ENCODE data around the gene PDE3B.
"Not testable (repeated sequence)": the region's sequence is repeated elsewhere in the genome, so short reads cannot be mapped to it uniquely, and the experiment has no call there.

Gene PDE3B

DNA sequence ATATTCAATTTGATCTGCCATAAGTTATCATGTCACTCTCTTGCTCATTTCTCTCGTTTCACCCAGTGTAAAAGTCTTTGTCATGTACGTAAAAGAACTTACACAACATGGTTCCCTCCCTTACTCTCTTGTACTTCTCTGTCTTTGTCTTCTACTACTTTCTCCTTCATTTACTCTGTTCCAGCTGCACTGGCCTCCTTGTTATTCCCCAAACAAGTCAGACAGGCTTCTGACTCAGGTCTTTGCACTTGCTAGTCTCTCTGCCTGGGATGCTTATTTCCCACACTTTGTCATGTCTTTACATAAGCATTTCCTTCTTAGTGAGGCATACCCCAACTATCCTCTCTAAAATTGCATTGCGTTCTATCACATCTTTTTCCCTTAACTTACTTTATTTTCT is 131.1 kb downstream of the PDE3B start:
- no peak for DNase-seq (ENCODE audit: extremely low read depth, low read depth)
- TF ChIP-seq, protein P1, sequence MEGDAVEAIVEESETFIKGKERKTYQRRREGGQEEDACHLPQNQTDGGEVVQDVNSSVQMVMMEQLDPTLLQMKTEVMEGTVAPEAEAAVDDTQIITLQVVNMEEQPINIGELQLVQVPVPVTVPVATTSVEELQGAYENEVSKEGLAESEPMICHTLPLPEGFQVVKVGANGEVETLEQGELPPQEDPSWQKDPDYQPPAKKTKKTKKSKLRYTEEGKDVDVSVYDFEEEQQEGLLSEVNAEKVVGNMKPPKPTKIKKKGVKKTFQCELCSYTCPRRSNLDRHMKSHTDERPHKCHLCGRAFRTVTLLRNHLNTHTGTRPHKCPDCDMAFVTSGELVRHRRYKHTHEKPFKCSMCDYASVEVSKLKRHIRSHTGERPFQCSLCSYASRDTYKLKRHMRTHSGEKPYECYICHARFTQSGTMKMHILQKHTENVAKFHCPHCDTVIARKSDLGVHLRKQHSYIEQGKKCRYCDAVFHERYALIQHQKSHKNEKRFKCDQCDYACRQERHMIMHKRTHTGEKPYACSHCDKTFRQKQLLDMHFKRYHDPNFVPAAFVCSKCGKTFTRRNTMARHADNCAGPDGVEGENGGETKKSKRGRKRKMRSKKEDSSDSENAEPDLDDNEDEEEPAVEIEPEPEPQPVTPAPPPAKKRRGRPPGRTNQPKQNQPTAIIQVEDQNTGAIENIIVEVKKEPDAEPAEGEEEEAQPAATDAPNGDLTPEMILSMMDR (IDR thresholded peaks at IDR 0.05; ENCODE audit: low read depth, low read length), result no peak

DNA sequence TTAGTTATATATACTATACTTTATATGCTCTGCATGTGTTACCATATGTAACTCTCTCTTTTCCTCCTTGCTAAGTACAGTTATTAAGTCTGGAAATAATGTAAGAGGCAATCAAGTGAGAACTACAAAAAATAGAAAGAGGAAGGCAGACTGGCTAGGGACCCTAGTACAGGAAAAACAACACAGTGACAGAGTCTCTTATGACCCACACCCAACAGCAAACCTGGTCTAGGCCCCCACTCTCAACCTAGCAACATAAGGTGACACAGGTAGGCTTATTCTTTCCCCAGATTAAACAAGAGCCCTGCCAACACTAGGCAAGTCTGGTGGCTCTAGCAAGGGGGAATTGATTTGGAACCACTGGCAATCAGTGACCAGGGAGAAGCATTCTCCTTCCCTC is 132.3 kb downstream of the PDE3B start:
- DNase-seq (ENCODE audit: extremely low read depth, low read depth), result no peak
- TF ChIP-seq, protein P1 (IDR thresholded peaks at IDR 0.05; ENCODE audit: low read depth, low read length), result no peak

DNA sequence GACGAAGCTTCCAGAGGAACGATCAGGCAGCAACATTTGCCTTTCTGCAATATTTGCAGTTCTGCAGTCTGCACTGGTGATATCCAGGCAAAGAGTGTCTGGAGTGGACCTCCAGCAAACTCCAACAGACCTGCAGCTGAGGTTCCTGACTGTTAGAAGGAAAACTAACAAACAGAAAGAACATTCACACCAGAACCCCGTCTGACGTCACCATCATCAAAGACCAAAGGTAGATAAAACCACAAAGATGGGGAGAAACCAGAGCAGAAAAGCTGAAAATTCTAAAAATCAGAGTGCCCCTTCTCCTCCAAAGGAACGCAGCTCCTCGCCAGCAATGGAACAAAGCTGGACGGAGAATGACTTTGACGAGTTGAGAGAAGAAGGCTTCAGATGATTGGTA is 134.9 kb downstream of the PDE3B start:
- not testable (repeated sequence) for DNase-seq (ENCODE audit: extremely low read depth, low read depth)

DNA sequence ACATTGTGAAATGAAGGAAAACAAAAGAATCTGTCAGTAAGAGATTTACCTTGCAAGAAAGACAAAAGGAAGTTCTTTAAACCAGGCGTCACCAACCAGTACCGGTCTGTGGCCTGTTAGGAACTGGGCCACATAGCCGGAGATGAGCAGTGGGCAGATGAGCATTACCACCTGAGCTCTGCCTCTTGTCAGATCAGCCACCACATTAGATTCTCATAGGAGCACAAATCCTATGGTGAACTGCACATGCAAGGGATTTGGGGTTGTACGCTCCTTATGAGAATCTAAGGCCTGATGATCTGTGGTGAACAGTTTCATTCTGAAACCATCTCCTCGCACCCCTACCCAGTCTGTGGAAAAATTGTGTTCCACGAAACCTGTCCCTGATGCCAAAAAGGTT is 140.2 kb downstream of the PDE3B start:
- TF ChIP-seq, protein P1 (IDR thresholded peaks at IDR 0.05; ENCODE audit: low read depth, low read length), result no peak
- DNase-seq (ENCODE audit: extremely low read depth, low read depth), result no peak

DNA sequence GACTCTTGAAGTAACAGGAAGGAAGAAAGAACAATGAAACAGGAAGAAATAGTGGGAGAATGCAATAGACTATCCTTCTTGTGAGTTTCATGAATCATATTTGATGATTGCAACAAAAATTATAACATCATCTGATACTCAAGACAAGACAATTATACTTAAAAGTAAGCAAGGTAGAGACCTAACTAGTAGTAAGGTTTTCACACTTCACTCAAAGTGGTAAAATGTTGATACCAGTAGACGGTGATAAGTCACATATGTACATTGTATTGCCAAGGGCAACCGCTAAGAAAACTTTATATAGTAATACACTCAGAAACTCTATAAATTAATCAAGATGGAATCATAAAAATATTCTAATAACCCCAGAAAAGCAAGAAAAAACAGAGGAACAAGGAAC is 140.6 kb downstream of the PDE3B start:
- DNase-seq (ENCODE audit: extremely low read depth, low read depth), result no peak
- TF ChIP-seq, protein P1 (IDR thresholded peaks at IDR 0.05; ENCODE audit: low read depth, low read length), result no peak

DNA sequence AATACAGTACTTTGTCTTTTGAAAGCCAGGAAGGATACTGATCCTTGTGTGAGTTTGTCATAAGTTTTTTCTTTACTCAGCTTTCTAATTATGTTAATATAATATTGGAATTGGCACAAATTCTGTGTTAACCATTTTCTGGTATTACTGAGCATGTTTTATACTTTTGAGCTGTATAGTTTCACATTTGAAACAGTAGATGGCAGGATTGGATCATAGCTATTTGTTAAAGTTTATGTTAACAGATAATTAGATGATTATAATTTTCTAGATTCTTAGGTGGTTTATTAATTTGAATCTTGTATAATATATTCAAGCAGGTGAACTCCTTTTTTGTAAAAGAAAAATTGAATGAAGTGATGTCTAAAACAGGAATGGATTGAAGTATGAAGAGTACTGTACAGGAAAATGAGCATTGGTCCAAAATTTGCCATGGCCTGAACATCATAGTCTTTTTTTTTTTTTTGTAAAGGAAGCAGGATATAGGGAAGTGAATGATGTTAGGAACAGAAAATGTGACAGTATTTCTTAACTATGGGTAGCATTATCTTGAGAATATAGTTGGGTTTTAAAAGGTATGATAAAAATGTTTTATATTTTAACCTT is 146.4 kb downstream of the PDE3B start:
- TF ChIP-seq, protein P1 (IDR thresholded peaks at IDR 0.05; ENCODE audit: low read depth, low read length), result peak; percentile 47
- DNase-seq (ENCODE audit: extremely low read depth, low read depth), result no peak

DNA sequence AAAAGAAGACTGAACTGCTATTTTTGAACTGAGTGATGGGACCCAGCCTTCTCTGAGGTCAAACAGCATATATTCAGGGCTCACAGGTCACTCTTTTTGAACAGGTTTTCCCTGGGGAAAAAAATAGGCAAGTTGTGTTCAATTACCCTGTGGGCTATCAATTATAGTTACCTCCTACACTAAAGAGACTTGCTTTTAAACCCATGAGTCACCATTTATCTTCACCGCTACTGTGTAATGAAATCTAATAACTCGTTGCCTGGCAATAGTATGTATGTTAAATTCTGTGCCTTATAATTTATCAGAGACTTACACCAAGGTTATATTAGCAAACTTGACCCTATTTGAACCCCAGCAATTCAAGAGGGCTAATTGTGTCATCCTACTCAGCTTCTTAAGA is 149.9 kb downstream of the PDE3B start:
- TF ChIP-seq, protein P1 (IDR thresholded peaks at IDR 0.05; ENCODE audit: low read depth, low read length), result no peak
- no peak for DNase-seq (ENCODE audit: extremely low read depth, low read depth)

DNA sequence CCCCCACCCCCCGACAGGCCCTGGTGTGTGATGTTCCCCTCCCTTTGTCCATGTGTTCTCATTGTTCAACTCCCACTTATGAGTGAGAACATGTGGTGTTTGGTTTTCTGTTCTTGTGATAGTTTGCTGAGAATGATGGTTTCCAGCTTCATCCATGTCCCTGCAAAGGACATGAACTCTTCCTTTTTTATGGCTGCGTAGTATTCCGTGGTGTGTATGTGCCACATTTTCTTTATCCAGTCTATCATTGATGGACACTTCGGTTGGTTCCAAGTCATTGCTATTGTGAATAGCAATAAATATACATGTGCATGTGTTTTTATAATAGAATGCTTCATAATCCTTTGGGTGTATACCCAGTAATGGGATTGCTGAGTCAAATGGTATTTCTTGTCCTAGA is 152.4 kb downstream of the PDE3B start:
- DNase-seq (ENCODE audit: extremely low read depth, low read depth), result not testable (repeated sequence)
